Measurements from ENCODE around the gene SEMA5A.

Gene SEMA5A

GRCh38 chr5:9445826-9446388 lies 100.0 kb downstream of the SEMA5A start:
- no peak for TF ChIP-seq EZH2phosphoT487 (IDR thresholded peaks at IDR 0.05; ENCODE audit: low read length)
- TF ChIP-seq CTCF (IDR thresholded peaks at IDR 0.05; ENCODE audit: low read length), result no peak
- no peak for TF ChIP-seq EZH2 (optimal IDR thresholded peaks at IDR 0.05; ENCODE audit: low read depth, low read length)
- Histone ChIP-seq H3K4me3 (ENCODE audit: low read length) (no peak overlapping the region), H4K20me1 (ENCODE audit: insufficient read depth, low read length) (no peaks in the 10 kb centered on the region), H3K79me2 (ENCODE audit: low read length) (no peaks in the 10 kb centered on the region), H3F3A (ENCODE audit: insufficient read depth, low read length) (no peaks in the 10 kb centered on the region), H3K9ac (ENCODE audit: low read length) (no peak overlapping the region), H3K27me3 (replicated peaks; ENCODE audit: insufficient read depth, low read length) (no peaks in the 10 kb centered on the region), H3K36me3 (replicated peaks; ENCODE audit: insufficient read depth, low read length) (no peaks in the 10 kb centered on the region), H2AFZ (ENCODE audit: low read length) (no peak overlapping the region), H3K27ac (ENCODE audit: low read length) (no peak overlapping the region), H3K4me2 (ENCODE audit: low read depth, low read length) (no peak overlapping the region), H3K9me3 (replicated peaks; ENCODE audit: insufficient read depth, low read length) (no peaks in the 10 kb centered on the region), H3K4me1 (ENCODE audit: low read length) (no peaks in the 10 kb centered on the region), H3K9me2 (replicated peaks; ENCODE audit: insufficient read depth, low read length) (no peaks in the 10 kb centered on the region)
- DNase-seq, result no peak

- H3K27ac ChIP-seq (ENCODE audit: low read length), result no peak overlapping the region
- no peaks in the 10 kb centered on the region for H4K20me1 ChIP-seq (ENCODE audit: insufficient read depth, low read length)
- no peaks in the 10 kb centered on the region for H3F3A ChIP-seq (ENCODE audit: insufficient read depth, low read length)
- H3K9ac ChIP-seq (ENCODE audit: low read length), result no peak overlapping the region
- no peaks in the 10 kb centered on the region for H3K36me3 ChIP-seq (replicated peaks; ENCODE audit: insufficient read depth, low read length)
- H2AFZ ChIP-seq (ENCODE audit: low read length), result no peak overlapping the region
- no peaks in the 10 kb centered on the region for H3K79me2 ChIP-seq (ENCODE audit: low read length)
- TF ChIP-seq EZH2 (optimal IDR thresholded peaks at IDR 0.05; ENCODE audit: low read depth, low read length) (no peak), CTCF (IDR thresholded peaks at IDR 0.05; ENCODE audit: low read length) (no peak), EZH2phosphoT487 (IDR thresholded peaks at IDR 0.05; ENCODE audit: low read length) (no peak)
- DNase-seq, result no peak
- no peak overlapping the region for H3K4me3 ChIP-seq (ENCODE audit: low read length)
- H3K27me3 ChIP-seq (replicated peaks; ENCODE audit: insufficient read depth, low read length), result no peaks in the 10 kb centered on the region
- H3K9me3 ChIP-seq (replicated peaks; ENCODE audit: insufficient read depth, low read length), result no peaks in the 10 kb centered on the region
- no peaks in the 10 kb centered on the region for H3K9me2 ChIP-seq (replicated peaks; ENCODE audit: insufficient read depth, low read length)
- no peaks in the 10 kb centered on the region for H3K4me1 ChIP-seq (ENCODE audit: low read length)
- H3K4me2 ChIP-seq (ENCODE audit: low read depth, low read length), result no peak overlapping the region
Measured at GRCh38 chr5:9444346-9444745, 101.5 kb downstream of the SEMA5A start.

GRCh38 chr5:9441610-9442009 lies 104.3 kb downstream of the SEMA5A start:
- Histone ChIP-seq H3K27me3 (replicated peaks; ENCODE audit: insufficient read depth, low read length) (no peaks in the 10 kb centered on the region), H3K4me1 (ENCODE audit: low read length) (no peaks in the 10 kb centered on the region), H4K20me1 (ENCODE audit: insufficient read depth, low read length) (no peaks in the 10 kb centered on the region), H3K27ac (ENCODE audit: low read length) (no peak overlapping the region), H3K9ac (ENCODE audit: low read length) (no peak overlapping the region), H3K79me2 (ENCODE audit: low read length) (no peaks in the 10 kb centered on the region), H3F3A (ENCODE audit: insufficient read depth, low read length) (no peaks in the 10 kb centered on the region), H3K4me3 (ENCODE audit: low read length) (no peak overlapping the region), H3K9me2 (replicated peaks; ENCODE audit: insufficient read depth, low read length) (no peaks in the 10 kb centered on the region), H2AFZ (ENCODE audit: low read length) (no peak overlapping the region), H3K36me3 (replicated peaks; ENCODE audit: insufficient read depth, low read length) (no peaks in the 10 kb centered on the region), H3K9me3 (replicated peaks; ENCODE audit: insufficient read depth, low read length) (no peaks in the 10 kb centered on the region), H3K4me2 (ENCODE audit: low read depth, low read length) (no peak overlapping the region)
- no peak for DNase-seq
- TF ChIP-seq CTCF (IDR thresholded peaks at IDR 0.05; ENCODE audit: low read length) (no peak), EZH2 (optimal IDR thresholded peaks at IDR 0.05; ENCODE audit: low read depth, low read length) (no peak), EZH2phosphoT487 (IDR thresholded peaks at IDR 0.05; ENCODE audit: low read length) (no peak)

Measured in MM.1S (cell line).